ENCODE measurements around the gene SLC66A1. TPM values are rescaled to one million over a fixed set of nuclear protein-coding genes. Genes with fewer than 3 reads are reported as not detected.
A peak's percentile ranks its signal among the peaks of the same experiment; 100 is the strongest.

Gene SLC66A1
- total RNA-seq, 1 donor from 2014 or later: 22.6 TPM

GRCh38 chr1:19369396-19370090, 57.4 kb downstream of the SLC66A1 start:
- Mint-ChIP-seq H3K4me3 (ENCODE audit: unreplicated experiment) (no peak overlapping the region), H3K27me3 (ENCODE audit: unreplicated experiment) (peaks cover 6% of the 10 kb centered on the region), H3K9me3 (ENCODE audit: unreplicated experiment) (no peaks in the 10 kb centered on the region), H3K36me3 (ENCODE audit: low read depth, unreplicated experiment) (peaks cover 9% of the 10 kb centered on the region), H3K4me1 (ENCODE audit: unreplicated experiment) (no peaks in the 10 kb centered on the region), H3K27ac (ENCODE audit: unreplicated experiment) (no peak overlapping the region)
- no peak for TF ChIP-seq CTCF (IDR thresholded peaks at IDR 0.05; ENCODE audit: unreplicated experiment)
- DNase-seq (ENCODE audit: low spot score): no peak

GRCh38 chr1:19370453-19371170, 58.5 kb downstream of the SLC66A1 start:
- Mint-ChIP-seq H3K9me3 (ENCODE audit: unreplicated experiment) (no peaks in the 10 kb centered on the region), H3K36me3 (ENCODE audit: low read depth, unreplicated experiment) (peaks cover 15% of the 10 kb centered on the region), H3K27ac (ENCODE audit: unreplicated experiment) (peak overlapping the region; percentile 52), H3K27me3 (ENCODE audit: unreplicated experiment) (peaks cover 5% of the 10 kb centered on the region), H3K4me1 (ENCODE audit: unreplicated experiment) (no peaks in the 10 kb centered on the region), H3K4me3 (ENCODE audit: unreplicated experiment) (no peak overlapping the region)
- TF ChIP-seq CTCF (IDR thresholded peaks at IDR 0.05; ENCODE audit: unreplicated experiment): no peak
- no peak for DNase-seq (ENCODE audit: low spot score)

- Mint-ChIP-seq H3K27me3 (ENCODE audit: unreplicated experiment) (peaks cover 4% of the 10 kb centered on the region), H3K27ac (ENCODE audit: unreplicated experiment) (no peak overlapping the region), H3K4me3 (ENCODE audit: unreplicated experiment) (no peak overlapping the region)
Observed at GRCh38 chr1:19371226-19372135, 59.4 kb downstream of the SLC66A1 start.

GRCh38 chr1:19372136-19372514, 60.0 kb downstream of the SLC66A1 start:
- Mint-ChIP-seq H3K4me3 (ENCODE audit: unreplicated experiment) (no peak overlapping the region), H3K27ac (ENCODE audit: unreplicated experiment) (peak overlapping the region; percentile 42), H3K4me1 (ENCODE audit: unreplicated experiment) (no peaks in the 10 kb centered on the region), H3K36me3 (ENCODE audit: low read depth, unreplicated experiment) (peaks cover 22% of the 10 kb centered on the region), H3K9me3 (ENCODE audit: unreplicated experiment) (no peaks in the 10 kb centered on the region), H3K27me3 (ENCODE audit: unreplicated experiment) (peaks cover 4% of the 10 kb centered on the region)
- DNase-seq (ENCODE audit: low spot score): no peak
- TF ChIP-seq CTCF (IDR thresholded peaks at IDR 0.05; ENCODE audit: unreplicated experiment): no peak

More at GRCh38 chr1:19371226-19372135, 59.4 kb downstream of the SLC66A1 start:
- Mint-ChIP-seq H3K36me3 (ENCODE audit: low read depth, unreplicated experiment) (peaks cover 19% of the 10 kb centered on the region), H3K4me1 (ENCODE audit: unreplicated experiment) (no peaks in the 10 kb centered on the region), H3K9me3 (ENCODE audit: unreplicated experiment) (no peaks in the 10 kb centered on the region)
- TF ChIP-seq CTCF (IDR thresholded peaks at IDR 0.05; ENCODE audit: unreplicated experiment): no peak
- no peak for DNase-seq (ENCODE audit: low spot score)
